Cardiac septum (tissue), 1 donor: ENCODE data around the gene VPS51. TPM values are rescaled to one million over a fixed set of nuclear protein-coding genes. Genes with fewer than 3 reads are reported as not detected.
"Not testable (repeated sequence)": the region's sequence is repeated elsewhere in the genome, so short reads cannot be mapped to it uniquely, and the experiment has no call there.

Experiments
- DNase-seq: peaks from one replicate; pipeline ENCODE4 v3.0.0-alpha.2; 2020; ENCODE audit warnings: low spot score
- intact Hi-C: fragments of 100-400 bp; cut with DNase I; formaldehyde crosslinking; loops from one replicate; pipeline ENCODE4 v1.14.0; 2022
- total RNA-seq: library from RNA; stranded (reverse); fragmentation: NEBNext Ultra II Directional; extraction: Animal tissue kit (Norgen Biotek cat#: 25700); gene quantifications from one replicate; pipeline ENCODE4 v1.2.1, GENCODE V29; 2021
- donor health status: DM: no; HTN: no; CAD: no.

VPS51 gene
- total RNA-seq, 1 donor from 2014 or later: 87.1 TPM

DNA sequence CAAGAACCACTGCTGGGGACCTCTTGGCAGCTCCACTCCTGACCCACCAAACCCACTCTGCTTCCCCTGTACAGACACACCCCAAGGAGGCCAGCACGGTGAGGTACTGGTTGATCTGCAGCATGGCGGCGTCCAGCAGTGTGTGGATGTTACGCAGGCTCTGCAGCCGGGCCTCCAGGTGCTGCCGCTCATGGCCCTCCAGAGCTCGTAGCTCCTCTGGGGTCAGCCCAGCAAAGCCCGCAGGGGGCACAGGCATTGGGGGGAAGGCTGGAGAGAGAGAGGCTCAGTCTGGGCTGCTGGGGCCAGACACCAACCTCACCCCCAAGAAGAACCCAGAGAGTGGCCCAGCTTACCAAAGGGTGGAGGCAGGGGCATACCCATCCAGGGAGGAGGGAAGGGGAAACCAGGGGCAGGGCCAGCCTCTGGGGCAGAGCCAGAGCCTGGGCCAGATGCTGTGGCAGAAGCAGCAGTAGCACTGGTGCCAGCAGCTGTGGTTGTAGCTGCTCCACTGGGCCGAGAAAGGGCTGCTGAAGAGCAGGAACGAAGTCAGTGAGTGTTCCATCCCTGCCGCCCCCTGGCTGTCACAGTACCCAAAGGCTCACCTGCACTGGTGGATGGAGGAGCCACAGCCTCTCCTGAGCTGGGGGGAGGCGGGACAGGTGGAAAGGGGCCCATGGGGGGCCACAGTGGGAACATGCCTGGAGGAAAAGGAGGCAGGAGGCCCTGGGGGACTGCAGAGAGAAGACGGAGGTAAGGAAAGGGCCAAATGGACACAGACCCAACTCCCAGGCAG is 33.8 kb downstream of the VPS51 start:
- intact Hi-C loops: loop anchor here (5.0 kb wide), 1 partner anchor 52 kb away; the partner anchor contains the start of gene CAPN1
- no peak for DNase-seq

DNA sequence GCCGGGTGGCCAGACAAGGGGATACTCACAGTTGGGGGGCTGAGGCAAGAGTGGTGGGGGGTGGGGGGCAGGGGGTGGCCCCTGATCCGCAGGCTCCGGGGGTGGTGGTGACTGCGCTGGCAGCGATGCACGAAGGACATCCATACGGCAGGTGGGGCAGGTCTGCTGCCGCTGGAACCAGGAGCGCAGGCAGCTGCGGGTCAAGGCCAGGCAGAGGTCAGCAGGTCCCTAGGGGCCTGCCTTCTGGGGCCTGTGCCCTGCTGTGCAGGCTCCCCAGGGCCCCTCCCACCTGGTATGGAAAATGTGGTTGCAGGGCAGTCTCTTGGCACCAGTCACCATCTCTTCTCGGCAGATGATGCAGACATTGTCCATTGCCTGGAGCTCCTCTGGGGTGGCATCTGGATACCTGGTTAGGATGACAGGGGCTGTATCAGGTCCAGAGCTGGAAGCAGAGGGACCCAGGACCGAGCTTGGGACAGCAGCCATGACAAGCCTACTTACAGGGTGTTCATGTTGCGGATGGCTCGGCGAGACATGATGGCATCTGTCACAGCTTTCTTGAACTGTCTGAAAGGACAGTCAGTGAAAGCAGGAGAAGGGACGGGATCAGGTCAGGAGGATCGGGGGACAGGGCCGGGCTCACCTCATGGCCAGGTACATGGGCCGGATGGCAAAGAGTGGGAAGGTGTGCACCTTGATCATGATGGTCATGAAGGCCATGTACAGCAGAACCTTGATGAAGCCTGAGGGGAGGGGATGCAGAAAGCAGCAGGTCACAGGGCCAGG is 34.8 kb downstream of the VPS51 start:
- intact Hi-C loops: loop anchor here (5.0 kb wide), 1 partner anchor 51 kb away; the partner anchor contains the start of gene CAPN1
- no peak for DNase-seq

DNA sequence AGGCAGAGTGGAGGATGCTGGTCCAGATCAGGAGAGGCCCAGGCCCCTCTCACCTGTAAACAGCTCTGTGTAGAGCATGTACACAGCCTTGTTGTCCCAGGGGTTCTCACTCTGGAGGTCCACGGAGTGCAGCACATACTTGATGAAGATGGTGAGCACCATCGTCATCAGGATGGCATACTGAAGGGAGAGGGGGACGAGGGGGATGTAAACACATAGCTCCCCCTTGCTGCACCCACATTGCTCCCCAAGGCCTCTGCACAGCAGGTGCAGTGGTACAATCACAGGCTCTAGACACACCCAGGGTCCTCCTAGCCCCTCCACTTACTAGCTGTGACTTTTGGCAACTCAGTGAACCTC is 35.4 kb downstream of the VPS51 start:
- intact Hi-C loops: loop anchor here (5.0 kb wide), 1 partner anchor 51 kb away; the partner anchor contains the start of gene CAPN1

DNA sequence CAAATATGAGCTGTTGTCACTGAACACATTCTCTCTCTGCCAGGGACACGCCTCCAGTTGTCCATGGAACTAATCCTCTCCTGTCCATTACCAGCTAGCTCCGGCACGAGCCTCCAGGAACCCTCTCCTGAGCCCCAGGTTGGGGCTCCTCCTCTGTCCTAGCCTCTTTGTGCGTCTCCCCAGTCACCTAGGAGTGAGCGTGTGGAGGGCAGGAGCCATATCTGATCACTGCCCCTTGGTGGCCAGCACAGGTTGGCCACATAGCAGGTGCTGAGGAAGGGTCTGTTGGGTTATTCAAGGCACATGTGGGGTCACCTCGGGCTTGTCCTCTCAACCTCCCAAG is 35.9 kb downstream of the VPS51 start:
- no peak for DNase-seq
- intact Hi-C loops: loop anchor here (5.0 kb wide), 1 partner anchor 50 kb away; the partner anchor contains the start of gene CAPN1

More for the DNA sequence above, 35.4 kb downstream of the VPS51 start:
- no peak for DNase-seq

DNA sequence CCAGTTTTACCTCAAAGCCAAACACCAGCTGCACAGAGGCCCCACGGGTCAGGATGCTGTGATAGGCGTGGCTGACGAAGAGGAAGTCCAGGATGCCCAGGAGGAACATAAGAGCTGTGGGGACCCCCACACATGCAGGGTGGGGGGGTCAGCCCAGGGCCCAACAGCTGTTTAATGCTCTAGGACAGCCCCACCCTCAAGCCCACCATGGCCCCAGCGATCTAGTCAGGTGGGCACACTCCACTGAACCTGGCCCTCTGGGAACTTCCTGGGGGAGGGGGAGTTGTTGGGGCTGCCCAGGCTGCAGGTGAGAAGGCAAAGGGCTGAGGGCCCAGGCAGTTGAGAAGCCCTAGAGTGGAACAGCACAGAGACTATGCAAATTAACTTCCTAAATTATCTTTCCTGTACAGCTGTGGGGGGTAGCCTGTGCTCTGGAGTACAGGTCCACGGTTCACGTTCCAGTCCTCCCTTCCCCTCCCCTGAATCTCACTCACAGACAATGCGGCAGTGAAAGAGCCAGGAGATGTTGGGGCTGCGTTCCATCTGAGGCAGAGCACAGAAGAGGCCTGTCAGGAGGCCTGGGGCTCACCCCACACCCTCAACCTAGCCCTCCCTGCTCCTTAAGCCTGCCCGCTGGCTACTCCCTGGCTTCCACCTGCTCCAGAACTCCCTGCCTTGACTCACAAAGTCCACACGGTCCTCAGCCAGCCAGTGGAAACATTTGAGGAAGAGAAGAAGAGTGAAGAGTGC is 36.4 kb downstream of the VPS51 start:
- intact Hi-C loops: loop anchor here (5.0 kb wide), 1 partner anchor 50 kb away; the partner anchor contains the start of gene CAPN1
- no peak for DNase-seq

DNA sequence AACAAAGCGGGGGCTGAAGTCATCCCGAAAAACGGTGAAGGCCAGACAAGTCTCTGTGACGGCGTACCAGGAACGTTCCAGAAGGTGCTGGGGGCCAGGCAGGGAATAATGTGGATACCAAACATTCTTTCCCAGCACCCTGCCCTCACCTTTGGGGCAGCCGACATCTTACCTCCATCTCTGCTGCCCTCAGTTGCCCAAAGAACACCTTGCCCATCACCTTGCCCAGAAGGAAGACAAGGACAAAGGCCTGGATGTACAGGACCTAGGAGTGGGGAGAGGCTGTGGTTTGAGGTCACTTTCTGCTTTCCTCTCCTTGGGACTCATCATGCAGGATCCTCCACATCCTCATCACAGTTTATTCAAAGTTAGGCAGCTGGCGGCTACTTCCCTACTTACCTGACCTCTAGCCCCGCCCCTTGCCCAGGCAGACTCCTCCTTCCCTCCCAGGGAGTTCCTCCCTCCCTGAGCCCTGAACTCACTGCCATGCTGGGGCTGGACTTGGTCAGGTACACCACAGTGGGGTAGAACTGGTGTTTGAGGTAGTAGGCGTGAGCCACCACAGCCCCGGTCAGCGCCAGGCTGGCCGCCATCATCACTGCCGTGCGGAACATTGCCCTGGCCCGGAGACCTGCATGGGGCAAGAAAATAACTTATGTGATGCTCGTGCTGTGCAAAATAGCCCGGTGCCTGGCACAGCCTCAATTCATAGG is 37.1 kb downstream of the VPS51 start:
- intact Hi-C loops: loop anchor here (5.0 kb wide), 1 partner anchor 49 kb away; the partner anchor contains the start of gene CAPN1
- peak; percentile 87 for DNase-seq

DNA sequence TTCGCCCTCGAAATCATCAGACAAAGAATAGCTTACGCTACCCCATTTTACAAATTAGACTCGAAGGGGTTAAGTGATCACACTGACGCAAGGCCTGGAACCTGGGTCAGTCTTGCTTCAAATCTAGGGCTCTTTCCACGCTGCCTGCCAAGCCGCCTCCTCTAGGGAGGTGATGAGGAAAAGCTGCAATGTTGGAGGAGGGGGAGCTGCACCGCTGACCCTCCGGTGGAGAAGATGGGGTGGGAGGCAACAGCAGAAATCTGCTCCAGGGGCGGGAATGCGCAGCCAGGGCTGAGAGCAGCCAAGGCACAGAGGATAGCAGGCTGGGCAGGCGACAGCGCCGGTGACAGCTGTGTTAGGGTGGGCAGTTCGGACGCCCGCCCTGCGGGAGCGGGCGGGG is 37.7 kb downstream of the VPS51 start:
- intact Hi-C loops: loop anchor here (5.0 kb wide), 1 partner anchor 49 kb away; the partner anchor contains the start of gene CAPN1

DNA sequence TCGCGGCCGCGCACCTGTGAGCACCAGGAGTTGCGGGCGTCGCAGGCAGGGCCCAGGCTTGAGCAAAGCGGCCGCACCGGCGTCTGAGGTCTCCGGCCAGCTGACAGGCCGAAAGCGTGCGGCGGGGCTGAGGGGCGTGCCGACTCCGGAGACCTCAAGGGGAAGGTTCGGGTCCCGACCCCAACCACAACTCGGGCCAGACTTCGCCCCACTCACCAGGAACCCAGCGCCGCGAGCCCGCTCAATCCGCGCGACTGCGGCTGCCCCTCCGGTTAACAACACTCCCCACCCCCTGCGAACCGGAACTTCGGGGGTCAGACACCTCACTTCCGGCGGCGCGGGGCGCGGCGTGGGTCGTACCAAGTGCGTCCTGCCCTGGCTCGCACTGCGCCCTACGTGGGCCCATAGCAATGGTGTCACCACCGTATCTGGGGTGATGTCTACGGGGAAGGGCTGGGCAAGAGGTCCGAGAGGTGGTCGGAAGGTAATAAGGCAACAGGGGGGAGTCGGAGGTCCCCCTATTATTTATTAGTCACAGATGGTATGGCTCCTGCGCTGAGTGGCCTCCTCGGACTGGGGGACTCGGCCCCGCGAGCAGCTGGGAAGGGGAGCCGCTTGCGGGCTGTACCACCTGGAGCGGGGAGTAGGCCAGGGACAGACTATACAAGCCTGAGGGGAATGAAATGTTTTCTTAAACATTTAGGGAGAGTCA is 38.4 kb downstream of the VPS51 start, which contains the start of gene SYVN1:
Gene SYVN1 (minus strand): TSS at position 280 of the 712 bp plus-strand sequence. CDS start 918 bp downstream, outside the sequence.
- intact Hi-C loops: loop anchor here (5.0 kb wide), 1 partner anchor 48 kb away; the partner anchor contains the start of gene CAPN1

More for the DNA sequence above, 37.7 kb downstream of the VPS51 start:
- DNase-seq: no peak

DNA sequence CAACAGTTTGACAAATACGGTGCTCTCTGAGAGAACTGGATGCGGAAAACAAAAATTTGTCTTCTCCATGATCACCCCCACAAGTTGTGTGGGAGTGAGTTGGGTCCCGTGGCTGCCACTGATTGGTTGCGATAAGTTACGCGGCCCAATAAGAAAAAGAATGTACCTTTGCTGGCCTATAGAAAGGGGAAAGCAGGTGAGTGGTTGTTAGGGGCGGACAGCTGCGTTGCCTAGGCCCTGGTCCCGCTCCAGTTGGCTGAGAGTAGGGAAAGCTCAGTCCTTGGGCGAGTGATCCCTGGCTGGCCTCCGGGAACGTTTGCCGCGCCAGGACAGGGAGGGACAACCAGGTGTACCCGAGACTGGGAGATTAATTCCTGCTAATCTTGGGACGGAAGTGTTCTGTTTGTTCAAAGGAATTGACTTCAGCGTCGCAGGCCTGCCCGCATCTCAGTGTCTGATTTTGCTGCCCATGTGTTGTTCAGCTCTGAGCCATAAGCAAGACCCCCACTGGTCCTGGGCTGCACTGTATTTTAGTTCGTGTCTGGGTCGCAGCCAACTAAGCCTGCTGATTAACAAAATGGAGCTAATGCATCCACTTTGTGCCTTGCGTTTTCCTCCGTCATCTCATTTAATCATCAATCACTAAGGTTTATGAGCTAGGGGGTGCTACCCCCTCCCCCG is 39.1 kb downstream of the VPS51 start:
- intact Hi-C loops: loop anchor here (5.0 kb wide), 1 partner anchor 47 kb away; the partner anchor contains the start of gene CAPN1
- DNase-seq: peak; percentile 93

More for the DNA sequence above, 38.4 kb downstream of the VPS51 start, which contains the start of gene SYVN1:
- DNase-seq: peak; percentile 95

DNA sequence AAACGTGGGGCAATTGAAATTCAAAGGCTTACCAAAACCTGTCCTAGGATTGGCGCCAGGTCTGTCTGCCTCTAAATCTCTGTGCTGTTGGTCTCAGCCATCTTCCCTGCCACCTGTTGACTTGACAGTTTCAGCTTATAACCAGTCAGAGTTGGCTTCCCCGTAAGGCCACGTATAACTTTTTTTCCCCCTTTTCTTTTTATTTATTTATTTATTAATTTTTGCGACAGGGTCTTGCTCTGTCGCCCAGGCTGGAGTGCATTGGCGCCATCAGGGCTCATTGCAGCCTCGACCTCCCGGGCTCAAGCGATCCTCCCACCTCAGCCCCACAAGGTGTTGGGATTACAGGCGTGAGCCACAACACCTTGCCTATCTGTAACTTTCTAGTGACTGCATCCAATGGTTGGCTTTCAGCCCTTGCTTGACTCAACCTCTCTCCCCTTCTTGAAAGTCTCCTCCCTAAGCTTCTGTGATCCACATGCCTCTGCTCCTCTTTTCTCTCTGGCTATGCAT is 39.7 kb downstream of the VPS51 start:
- no peak for DNase-seq
- intact Hi-C loops: no loop called here

DNA sequence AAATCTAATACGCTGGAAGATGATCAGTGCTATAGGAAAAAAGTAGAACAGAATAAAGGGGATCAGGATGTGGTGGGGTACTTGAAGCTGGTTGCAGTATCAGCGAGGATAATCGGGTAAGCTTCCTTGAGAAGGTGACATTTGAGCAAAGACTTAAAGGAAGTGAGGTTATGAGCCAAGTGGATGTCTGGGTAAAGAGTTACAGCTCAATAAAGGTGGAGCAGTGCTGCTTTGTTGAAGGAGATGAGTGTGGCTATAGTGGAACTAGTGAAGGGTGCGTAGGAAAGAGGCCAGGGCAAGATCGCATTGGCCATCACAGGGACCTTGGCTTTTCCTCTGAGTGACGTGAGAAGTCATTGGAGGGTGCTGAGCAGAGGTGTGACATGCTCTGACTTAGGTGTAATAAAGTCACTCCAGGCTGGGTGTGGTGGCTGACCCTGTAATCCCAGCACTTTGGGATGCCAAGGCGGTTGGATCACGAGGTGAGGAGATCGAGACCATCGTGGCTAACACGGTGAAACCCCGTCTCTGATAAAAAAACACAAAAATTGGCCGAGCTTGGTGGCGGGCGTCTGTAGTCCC is 40.6 kb downstream of the VPS51 start:
- intact Hi-C loops: no loop called here
- DNase-seq: no peak

DNA sequence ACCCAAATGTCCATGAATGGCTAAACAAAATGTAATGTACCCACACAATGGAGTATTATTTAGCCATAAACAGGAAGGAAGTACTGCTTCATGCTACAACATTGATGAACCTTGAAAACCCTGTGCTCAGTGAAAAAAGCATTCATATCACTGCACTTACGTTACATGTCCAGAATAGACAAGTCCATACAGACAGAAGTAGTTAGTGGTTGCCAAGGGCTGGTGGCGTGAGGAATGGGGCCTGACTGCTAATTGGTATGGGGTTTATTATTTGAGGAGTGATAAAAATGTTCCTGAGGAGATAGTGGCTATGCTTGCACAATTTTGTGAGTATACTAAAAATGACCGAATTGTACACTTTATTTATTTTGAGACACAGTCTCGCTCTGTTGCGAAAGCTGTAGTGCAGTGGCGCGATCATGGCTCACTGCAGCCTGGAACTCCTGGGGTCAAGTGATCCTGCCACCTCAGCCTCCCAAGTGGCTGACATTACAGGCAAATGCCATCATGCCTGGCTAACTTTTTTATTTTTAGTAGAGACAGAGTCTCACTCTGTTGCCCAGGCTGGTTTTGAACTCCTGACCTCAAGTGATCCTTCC is 46.0 kb downstream of the VPS51 start:
- DNase-seq: no peak
- intact Hi-C loops: no loop called here

DNA sequence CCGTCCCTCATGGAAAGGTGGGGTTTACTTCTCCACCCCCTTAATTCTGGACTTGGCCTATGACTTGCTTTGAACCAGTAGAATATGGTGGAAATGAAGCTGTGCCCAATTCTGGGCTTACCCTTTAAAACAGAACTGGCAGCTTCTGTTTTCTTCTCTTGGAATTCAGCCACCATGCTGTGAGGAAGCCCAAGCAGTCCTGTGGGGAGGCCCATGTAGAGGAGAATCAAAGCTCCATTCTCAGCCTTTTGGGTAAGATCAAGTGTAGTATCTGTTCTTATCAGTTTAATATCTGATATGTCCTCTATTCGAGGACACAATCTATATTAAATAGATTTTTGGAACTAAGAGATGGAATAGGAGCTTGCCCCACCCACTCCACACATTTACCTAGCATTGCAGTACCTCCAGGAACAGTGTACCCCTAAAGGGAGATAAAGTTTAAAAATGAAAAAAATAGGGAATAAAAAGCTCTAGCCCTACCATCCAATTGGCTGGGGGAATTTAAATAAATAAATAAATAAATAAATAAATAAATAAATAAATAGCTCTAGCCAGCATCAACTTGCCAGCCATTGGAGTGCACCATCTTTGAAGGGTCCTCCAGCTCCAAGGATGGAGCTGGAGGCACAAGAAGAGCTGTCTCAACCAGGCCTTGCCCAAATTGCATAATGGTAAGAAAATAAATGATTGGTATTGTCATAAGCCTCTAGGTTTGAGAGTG is 51.5 kb downstream of the VPS51 start:
- intact Hi-C loops: no loop called here
- DNase-seq: no peak

DNA sequence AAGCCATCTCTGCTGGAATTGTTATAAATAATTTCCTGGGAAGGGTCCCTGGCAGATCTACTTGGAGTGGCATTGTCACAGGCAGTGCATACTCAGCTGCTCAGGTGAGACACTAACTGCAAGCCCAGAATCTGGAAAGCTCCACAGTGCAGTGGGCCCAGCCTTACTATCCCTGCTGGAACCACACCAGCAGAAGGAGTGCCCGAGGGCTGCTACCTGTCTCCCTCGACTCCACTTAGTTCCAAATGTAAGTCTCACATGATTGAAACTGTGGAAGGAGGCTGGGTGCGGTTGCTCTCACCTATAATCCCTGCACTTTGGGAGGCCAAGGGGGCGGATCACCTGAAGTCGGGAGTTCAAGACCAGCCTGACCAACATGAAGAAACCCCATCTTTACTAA is 52.6 kb downstream of the VPS51 start:
- no peak for DNase-seq
- intact Hi-C loops: no loop called here

DNA sequence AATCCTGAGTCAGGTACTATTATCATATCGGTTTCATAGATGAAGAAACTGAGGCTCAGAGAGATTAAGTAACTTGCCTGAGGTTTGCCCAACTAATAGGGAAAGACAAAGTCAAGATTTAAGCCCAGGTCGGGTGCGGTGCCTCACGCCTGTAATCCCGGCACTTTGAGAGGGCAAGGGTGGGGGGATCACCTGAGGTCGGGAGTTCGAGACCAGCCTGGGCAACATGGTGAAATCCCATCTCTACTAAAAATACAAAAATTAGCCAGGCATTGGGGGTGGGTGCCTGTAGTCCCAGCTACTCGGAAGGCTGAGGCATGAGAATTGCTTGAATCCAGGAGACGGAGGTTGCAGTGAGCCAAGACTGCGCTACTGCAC is 54.1 kb downstream of the VPS51 start:
- DNase-seq, intact Hi-C loops: not testable (repeated sequence)
